ENCODE results near the gene TERB2. TPM values are rescaled to one million over a fixed set of nuclear protein-coding genes. Genes with fewer than 3 reads are reported as not detected.
"Not testable (repeated sequence)": the region's sequence is repeated elsewhere in the genome, so short reads cannot be mapped to it uniquely, and the experiment has no call there.

The TERB2 gene
- total RNA-seq, 1 experiment from 2014 or later: not detected

- CTCF ChIA-PET; H3K4me1 Mint-ChIP-seq (ENCODE audit: low read depth, unreplicated experiment); intact Hi-C loops (cut with micrococcal nuclease; ENCODE audit: unreplicated experiment); DNase-seq; H3K4me3 Mint-ChIP-seq (ENCODE audit: unreplicated experiment); H3K9me3 Mint-ChIP-seq (ENCODE audit: unreplicated experiment); H3K36me3 ChIP-seq (ENCODE audit: control insufficient read depth, insufficient read depth, low read length); H3K9me3 ChIP-seq; H3K27me3 ChIP-seq (replicated peaks; ENCODE audit: control insufficient read depth, insufficient read depth, low read length); H3K27ac Mint-ChIP-seq (ENCODE audit: unreplicated experiment); H3K27me3 Mint-ChIP-seq (ENCODE audit: insufficient read depth, unreplicated experiment); BruUV-seq (replicated peaks); POLR2A ChIA-PET; H3K4me3 ChIP-seq (ENCODE audit: low read depth, low read length): not testable (repeated sequence)
- peaks cover 18% of the 10 kb centered on the region for H3K36me3 Mint-ChIP-seq (ENCODE audit: insufficient read depth, unreplicated experiment)
- peaks cover 14% of the 10 kb centered on the region for H3K4me1 ChIP-seq
These were observed 69.1 kb downstream of the TERB2 start for GRCh38 chr15:45025627-45026026.

GRCh38 chr15:45026651-45027190, 70.2 kb downstream of the TERB2 start:
- H3K4me1 Mint-ChIP-seq (ENCODE audit: low read depth, unreplicated experiment): peaks cover 7% of the 10 kb centered on the region
- no peak overlapping the region for H3K4me3 ChIP-seq (ENCODE audit: low read depth, low read length)
- DNase-seq: no peak
- no peaks in the 10 kb centered on the region for H3K27me3 Mint-ChIP-seq (ENCODE audit: insufficient read depth, unreplicated experiment)
- H3K27me3 ChIP-seq (replicated peaks; ENCODE audit: control insufficient read depth, insufficient read depth, low read length): no peaks in the 10 kb centered on the region
- BruUV-seq (replicated peaks): no TSS peak
- peaks cover 8% of the 10 kb centered on the region for H3K9me3 Mint-ChIP-seq (ENCODE audit: unreplicated experiment)
- H3K27ac Mint-ChIP-seq (ENCODE audit: unreplicated experiment): no peak overlapping the region
- ChIA-PET POLR2A (no interaction called here), CTCF (no interaction called here)
- H3K36me3 ChIP-seq (ENCODE audit: control insufficient read depth, insufficient read depth, low read length): 0 out of 2 replicates have a peak, but pooled peaks cover 1% of the 10 kb centered on the region
- intact Hi-C loops (cut with micrococcal nuclease; ENCODE audit: unreplicated experiment): no loop called here
- peaks cover 14% of the 10 kb centered on the region for H3K4me1 ChIP-seq
- H3K4me3 Mint-ChIP-seq (ENCODE audit: unreplicated experiment): no peak overlapping the region
- TF ChIP-seq, protein P1, sequence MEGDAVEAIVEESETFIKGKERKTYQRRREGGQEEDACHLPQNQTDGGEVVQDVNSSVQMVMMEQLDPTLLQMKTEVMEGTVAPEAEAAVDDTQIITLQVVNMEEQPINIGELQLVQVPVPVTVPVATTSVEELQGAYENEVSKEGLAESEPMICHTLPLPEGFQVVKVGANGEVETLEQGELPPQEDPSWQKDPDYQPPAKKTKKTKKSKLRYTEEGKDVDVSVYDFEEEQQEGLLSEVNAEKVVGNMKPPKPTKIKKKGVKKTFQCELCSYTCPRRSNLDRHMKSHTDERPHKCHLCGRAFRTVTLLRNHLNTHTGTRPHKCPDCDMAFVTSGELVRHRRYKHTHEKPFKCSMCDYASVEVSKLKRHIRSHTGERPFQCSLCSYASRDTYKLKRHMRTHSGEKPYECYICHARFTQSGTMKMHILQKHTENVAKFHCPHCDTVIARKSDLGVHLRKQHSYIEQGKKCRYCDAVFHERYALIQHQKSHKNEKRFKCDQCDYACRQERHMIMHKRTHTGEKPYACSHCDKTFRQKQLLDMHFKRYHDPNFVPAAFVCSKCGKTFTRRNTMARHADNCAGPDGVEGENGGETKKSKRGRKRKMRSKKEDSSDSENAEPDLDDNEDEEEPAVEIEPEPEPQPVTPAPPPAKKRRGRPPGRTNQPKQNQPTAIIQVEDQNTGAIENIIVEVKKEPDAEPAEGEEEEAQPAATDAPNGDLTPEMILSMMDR (IDR thresholded peaks at IDR 0.05; ENCODE audit: insufficient read depth in 1 of 2, low read depth in 1 of 2, low read length in 1 of 2, severe bottlenecking in 1 of 2, unreplicated experiment in 1 of 2): no peak
- peaks cover 23% of the 10 kb centered on the region for H3K36me3 Mint-ChIP-seq (ENCODE audit: insufficient read depth, unreplicated experiment)
- H3K9me3 ChIP-seq: no peaks in the 10 kb centered on the region

- intact Hi-C loops (cut with micrococcal nuclease; ENCODE audit: unreplicated experiment): no loop called here
- H3K27ac Mint-ChIP-seq (ENCODE audit: unreplicated experiment): no peak overlapping the region
These were observed 70.7 kb downstream of the TERB2 start for GRCh38 chr15:45027220-45027619.

More at GRCh38 chr15:45027220-45027619, 70.7 kb downstream of the TERB2 start:
- H3K36me3 Mint-ChIP-seq (ENCODE audit: insufficient read depth, unreplicated experiment): peaks cover 23% of the 10 kb centered on the region
- no peaks in the 10 kb centered on the region for H3K27me3 ChIP-seq (replicated peaks; ENCODE audit: control insufficient read depth, insufficient read depth, low read length)
- TF ChIP-seq, protein P1 (IDR thresholded peaks at IDR 0.05; ENCODE audit: insufficient read depth in 1 of 2, low read depth in 1 of 2, low read length in 1 of 2, severe bottlenecking in 1 of 2, unreplicated experiment in 1 of 2): no peak
- POLR2A ChIA-PET: no interaction called here
- no TSS peak for BruUV-seq (replicated peaks)
- H3K36me3 ChIP-seq (ENCODE audit: control insufficient read depth, insufficient read depth, low read length): 0 out of 2 replicates have a peak, but pooled peaks cover 1% of the 10 kb centered on the region
- H3K4me1 Mint-ChIP-seq (ENCODE audit: low read depth, unreplicated experiment): peaks cover 7% of the 10 kb centered on the region
- H3K4me1 ChIP-seq: peaks cover 12% of the 10 kb centered on the region
- no peak overlapping the region for H3K4me3 ChIP-seq (ENCODE audit: low read depth, low read length)
- no peak for DNase-seq
- peaks cover 8% of the 10 kb centered on the region for H3K9me3 Mint-ChIP-seq (ENCODE audit: unreplicated experiment)
- CTCF ChIA-PET: no interaction called here
- no peak overlapping the region for H3K4me3 Mint-ChIP-seq (ENCODE audit: unreplicated experiment)
- H3K9me3 ChIP-seq: no peaks in the 10 kb centered on the region
- H3K27me3 Mint-ChIP-seq (ENCODE audit: insufficient read depth, unreplicated experiment): no peaks in the 10 kb centered on the region

Other genes starting within 250 kb of the TERB2 start
- 0.32 TPM in 1 of 2 replicates, not detected in the other for gene PATL2, start 245.4 kb upstream of the TERB2 start, total RNA-seq (2022)
- gene B2M, start 245.2 kb upstream of the TERB2 start, total RNA-seq (2022): 269 and 273 TPM in 2 replicates
- gene TRIM69, start 220.2 kb upstream of the TERB2 start, total RNA-seq (2022): 5.8 and 6.7 TPM in 2 replicates
- 79.7 and 85.8 TPM in 2 replicates for gene SORD, start 66.5 kb downstream of the TERB2 start, total RNA-seq (2022)
- gene DUOX2, start 157.5 kb downstream of the TERB2 start, total RNA-seq (2022): 6.9 and 8.3 TPM in 2 replicates
- gene DUOXA2, start 157.6 kb downstream of the TERB2 start, total RNA-seq (2022): 1.5 and 1.6 TPM in 2 replicates
- 0.39 TPM in 1 of 2 replicates, not detected in the other for gene DUOXA1, start 173.2 kb downstream of the TERB2 start, total RNA-seq (2022)
- 0.14 and 0.56 TPM in 2 replicates for gene DUOX1, start 173.3 kb downstream of the TERB2 start, total RNA-seq (2022)
- 11.9 and 12.9 TPM in 2 replicates for gene SHF, start 231.3 kb downstream of the TERB2 start, total RNA-seq (2022)